IMR-90 (cell line): ENCODE data around the gene NPHP4.

ENCODE experiments used
- BHLHE40 ChIP-seq: fragments of 150-350 bp; IDR thresholded peaks from 2 replicates; pipeline ENCODE4 v1.6.1; 2016; ENCODE audit warnings: mild to moderate bottlenecking, low read depth, low read length
- CEBPB ChIP-seq: IDR thresholded peaks from 2 replicates; pipeline ENCODE4 v1.6.1; 2012; ENCODE audit warnings: low read depth, low read length, improper control_type of control experiment
- CTCF ChIP-seq: conservative IDR thresholded peaks from 2 replicates; pipeline ENCODE4 v1.5.1; 2012; ENCODE audit warnings: mild to moderate bottlenecking, low read depth, low read length, improper control_type of control experiment
- FOS ChIP-seq: fragments of 150-350 bp; IDR thresholded peaks from 2 replicates; pipeline ENCODE4 v1.6.1; 2016; ENCODE audit warnings: low read depth, low read length
- MAZ ChIP-seq: IDR thresholded peaks from 2 replicates; pipeline ENCODE4 v1.6.1; 2012; ENCODE audit warnings: low read depth, mild to moderate bottlenecking, low read length, improper control_type of control experiment, moderate library complexity, borderline replicate concordance
- MXI1 ChIP-seq: IDR thresholded peaks from 2 replicates; pipeline ENCODE4 v1.6.1; 2012; ENCODE audit warnings: low read depth, mild to moderate bottlenecking, low read length, moderate library complexity, borderline replicate concordance
- POLR2A ChIP-seq: IDR thresholded peaks from 2 replicates; pipeline ENCODE4 v1.6.1; 2012; ENCODE audit warnings: mild to moderate bottlenecking, low read depth, low read length
- RAD21 ChIP-seq: IDR thresholded peaks from 2 replicates; pipeline ENCODE4 v1.6.1; 2012; ENCODE audit warnings: low read length, improper control_type of control experiment
- RCOR1 ChIP-seq: IDR thresholded peaks from 2 replicates; pipeline ENCODE4 v1.6.1; 2012; ENCODE audit warnings: mild to moderate bottlenecking, low read length, improper control_type of control experiment; ENCODE audit not compliant: insufficient replicate concordance
- RFX5 ChIP-seq: IDR thresholded peaks from 2 replicates; pipeline ENCODE4 v1.8.0; 2012; ENCODE audit warnings: low read depth, mild to moderate bottlenecking, low read length, moderate library complexity
- SMC3 ChIP-seq: fragments of 150-350 bp; IDR thresholded peaks from 2 replicates; pipeline ENCODE4 v1.6.1; 2016; ENCODE audit warnings: low read depth, mild to moderate bottlenecking, antibody characterized with exemption, low read length, moderate library complexity
- USF2 ChIP-seq: fragments of 150-350 bp; IDR thresholded peaks from 2 replicates; pipeline ENCODE4 v1.6.1; 2017; ENCODE audit warnings: mild to moderate bottlenecking, antibody characterized with exemption, low read length, low read depth

GRCh38 chr1:5933676-5934057 is 58.6 kb downstream of the NPHP4 start:
- no peak for TF ChIP-seq BHLHE40
- TF ChIP-seq CTCF, result no peak
- no peak for TF ChIP-seq RFX5
- no peak for TF ChIP-seq POLR2A
- TF ChIP-seq MAZ, result no peak
- TF ChIP-seq RCOR1, result no peak
- no peak for TF ChIP-seq SMC3
- TF ChIP-seq USF2, result no peak
- TF ChIP-seq FOS, result no peak
- TF ChIP-seq RAD21, result no peak
- TF ChIP-seq CEBPB, result no peak
- no peak for TF ChIP-seq MXI1
